NK-92 (cell line): ENCODE data around the gene DOHH.

Experiments used
- DNase-seq: peaks from one replicate; lab custom pipeline; 2025; ENCODE audit not compliant: unreplicated experiment; lab: John Stamatoyannopoulos, UW

Gene DOHH

DNA sequence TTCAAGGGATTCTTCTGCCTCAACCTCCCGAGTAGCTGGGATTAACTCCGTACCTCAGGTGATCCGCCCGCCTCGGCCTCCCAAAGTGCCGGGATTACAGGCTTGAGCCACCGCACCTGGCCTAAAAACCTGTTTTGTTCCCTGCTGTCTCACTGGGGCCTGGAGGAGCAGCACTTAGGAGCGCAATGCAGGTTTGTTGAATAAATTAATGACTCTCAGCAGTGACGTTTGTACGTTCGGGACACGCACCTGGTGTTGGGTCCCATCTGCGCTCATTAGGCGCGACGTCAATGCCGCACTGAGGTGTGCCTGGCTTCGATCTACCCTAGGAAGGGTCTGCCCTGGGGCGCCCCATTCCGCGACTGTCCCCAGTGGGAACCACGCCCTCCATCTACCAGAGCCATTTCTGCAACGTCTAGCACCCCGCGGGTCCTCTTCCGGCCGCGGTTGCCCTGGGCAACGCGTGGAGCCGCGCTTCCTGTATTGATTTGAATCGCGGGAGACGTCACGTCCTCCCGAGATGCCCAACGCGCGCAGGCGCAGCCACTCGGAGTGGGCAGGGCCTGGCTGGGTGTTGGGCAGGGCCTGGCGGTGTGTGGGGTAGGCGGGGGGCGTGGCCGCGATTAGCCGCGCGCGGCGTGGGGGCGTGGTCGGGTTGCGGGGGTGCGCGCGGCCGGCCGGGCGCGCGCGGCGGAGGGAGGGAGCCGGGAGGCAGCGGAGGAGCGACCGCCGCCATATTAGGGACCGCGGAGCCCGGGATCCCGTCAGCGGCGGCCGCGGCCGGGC, 5.3 kb upstream of the DOHH start, which contains the start of gene FZR1:
FZR1 (plus strand) TSS at position 714 of the 786 bp plus-strand sequence. CDS start 16,679 bp downstream, outside the sequence.
- DNase-seq: peak; percentile 98

DNA sequence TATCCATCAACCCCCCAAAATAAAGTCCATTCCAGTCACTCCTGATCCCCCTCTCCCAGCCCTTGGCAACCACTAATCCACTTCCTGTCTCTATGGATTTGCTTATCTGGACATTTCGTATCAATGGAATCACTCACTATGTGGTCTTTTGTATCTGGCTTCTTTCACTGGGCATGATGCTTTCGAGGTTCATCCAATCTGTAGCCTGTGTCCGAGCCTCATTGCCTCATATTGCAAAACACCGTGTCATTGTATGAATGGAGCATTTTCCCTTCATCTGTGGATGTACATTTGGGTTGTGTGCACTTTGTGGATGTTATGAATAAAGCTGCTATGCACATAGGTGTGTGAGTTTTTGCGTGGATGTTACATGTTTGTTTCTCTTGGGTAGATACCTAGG, 4.3 kb upstream of the DOHH start:
- DNase-seq: no peak

DNA sequence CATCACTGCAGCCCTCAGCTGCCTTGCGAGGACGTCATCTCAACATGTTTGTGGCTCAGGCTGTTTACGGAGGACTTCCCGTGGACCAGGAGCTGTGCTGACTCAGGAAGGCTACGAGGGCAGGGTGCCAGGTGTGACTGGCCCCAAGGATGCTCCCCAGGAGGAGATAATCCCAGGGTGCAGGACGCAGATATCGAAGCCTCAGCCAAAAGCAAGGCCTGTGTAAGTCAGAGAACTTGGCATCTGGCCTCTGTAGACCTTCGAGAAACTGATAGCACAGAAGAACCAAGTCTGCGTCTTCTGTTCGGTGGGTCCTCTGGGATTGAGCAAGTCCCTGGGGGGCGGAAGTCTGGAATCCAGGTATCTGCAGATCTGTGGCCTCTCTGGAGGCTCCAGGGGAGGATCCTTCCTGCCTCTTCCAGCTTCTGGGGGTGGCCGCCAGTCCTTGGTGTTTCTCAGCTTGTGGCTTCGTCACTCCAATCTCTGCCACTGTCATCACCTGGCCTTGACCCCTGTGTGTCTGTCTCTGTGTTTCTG, 2.6 kb upstream of the DOHH start:
- no peak for DNase-seq

DNA sequence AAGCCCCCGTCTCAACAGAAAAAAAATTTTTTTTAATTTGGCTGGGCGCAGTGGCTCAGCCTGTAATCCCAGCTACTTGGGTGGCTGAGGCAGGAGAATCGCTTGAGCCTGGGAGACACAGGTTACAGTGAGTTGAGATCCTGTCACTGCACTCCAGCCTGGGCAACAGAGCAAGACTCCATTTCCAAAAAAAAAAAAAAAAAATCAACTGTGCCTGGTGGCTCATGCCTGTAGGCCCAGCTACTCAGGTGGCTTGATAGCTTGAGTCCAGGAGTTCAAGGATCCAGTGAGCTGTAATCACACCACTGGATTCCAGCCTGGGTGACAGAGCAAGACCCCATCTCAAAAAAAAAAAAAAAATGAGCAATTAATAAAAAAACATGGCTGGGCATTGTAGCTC, 1.3 kb upstream of the DOHH start:
- no peak for DNase-seq

DNA sequence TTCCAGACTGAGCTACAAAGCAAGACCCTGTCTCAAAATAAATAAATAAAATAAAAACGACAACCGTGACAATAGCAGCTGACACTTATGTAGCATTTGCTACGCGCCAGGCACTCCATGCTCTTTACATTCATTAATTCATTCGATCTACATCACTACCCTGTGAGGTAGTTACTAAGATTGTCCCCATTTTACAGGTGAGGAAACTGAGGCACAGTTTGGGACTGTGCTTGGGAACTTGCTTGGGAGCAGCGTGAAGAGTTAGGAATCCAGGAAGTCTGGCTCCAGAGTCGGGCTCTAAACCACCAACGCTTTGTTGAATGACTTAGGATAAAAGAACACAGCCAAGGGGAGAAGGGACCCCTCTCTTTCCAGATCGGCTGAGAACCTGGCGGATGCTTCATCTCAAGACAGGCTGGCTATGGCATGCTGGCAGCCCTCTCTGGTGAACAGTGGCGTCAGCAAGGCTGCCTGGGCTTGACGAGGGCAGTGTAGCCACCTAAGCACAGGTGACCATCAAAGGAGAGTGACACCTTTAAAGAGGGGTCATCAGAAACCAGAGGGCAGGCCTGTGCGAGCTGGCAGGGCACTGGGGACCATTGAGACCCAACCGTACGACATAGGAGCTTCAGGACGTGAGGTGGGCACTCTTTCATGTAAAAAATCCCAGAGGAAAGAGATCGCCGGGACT, 591 bp downstream of the DOHH start:
- DNase-seq: no peak

DNA sequence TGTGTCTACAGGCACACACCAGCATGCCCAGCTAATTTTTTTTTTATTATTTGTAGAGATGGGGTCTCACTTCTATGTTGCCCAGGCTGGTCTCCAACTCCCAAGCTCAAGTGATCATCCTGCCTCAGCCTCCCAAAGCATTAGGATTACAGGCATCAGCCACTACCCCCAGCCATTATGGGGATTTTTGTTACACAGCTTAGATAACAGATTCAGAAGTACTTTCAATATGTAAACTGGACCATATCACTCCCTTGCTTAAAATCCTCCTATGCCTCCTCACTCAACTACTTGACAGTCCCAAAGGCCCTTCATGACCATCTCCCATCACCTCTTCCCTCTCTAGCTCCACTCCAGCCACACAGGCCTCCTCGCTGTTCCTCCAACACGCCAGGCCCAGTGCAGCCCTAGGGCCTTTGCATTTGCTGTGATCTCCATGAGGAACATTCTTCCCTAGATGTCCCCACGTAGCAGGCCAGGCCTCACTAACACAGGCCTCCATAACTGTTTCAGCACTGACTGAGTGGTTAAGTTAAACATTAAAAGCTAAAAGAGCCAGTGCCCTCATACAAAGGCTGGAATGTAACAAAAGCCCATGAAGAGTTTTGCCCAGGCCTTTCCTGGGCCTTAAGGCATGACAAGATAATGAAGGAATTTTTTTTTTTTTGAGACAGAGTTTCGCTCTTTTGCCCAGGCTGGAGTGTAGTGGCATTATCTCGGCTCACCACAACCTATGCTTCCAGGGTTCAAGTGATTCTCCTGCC, 2.5 kb downstream of the DOHH start:
- DNase-seq: no peak

DNA sequence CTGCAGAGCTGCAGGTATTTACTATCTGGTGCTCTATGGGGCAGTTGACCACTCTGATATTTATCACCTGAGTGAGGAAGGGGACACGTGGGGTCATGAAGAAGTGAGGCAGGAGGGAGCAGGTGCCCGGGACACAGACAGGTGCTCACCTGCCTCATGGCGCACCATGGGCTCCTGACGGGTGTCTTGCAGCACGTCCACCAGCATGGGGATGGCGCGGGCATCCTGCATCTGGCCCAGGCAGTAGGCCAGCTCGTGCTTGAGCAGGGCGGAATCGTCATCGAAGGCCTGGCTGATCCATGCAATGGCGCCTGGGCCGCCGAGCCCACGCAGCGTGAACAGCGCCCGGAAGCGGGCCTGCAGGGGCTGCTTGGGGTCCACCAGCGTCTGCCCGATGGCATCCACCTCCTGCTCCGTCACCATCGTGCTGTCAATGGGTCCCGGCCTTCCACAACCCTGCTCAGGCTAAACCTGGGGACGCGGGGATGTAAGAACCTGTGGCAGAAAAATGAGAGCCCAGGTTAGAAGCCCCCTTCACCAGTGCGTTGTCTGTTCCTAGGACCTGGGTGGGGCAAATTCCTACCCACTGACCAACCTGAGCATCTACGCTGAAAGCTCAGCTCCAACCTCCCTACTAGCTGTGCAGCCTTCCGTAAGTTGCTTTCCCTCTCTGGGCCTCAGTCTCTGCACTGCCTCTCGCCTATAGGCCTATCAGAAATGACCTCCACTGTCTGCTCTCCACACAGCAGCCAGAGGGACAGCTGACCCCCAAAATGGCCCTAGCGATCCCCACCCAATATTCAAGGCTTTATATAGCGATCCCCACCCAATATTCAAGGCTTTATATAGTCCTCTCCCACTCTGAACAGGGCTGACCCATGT, 3.8 kb downstream of the DOHH start:
- DNase-seq: no peak

DNA sequence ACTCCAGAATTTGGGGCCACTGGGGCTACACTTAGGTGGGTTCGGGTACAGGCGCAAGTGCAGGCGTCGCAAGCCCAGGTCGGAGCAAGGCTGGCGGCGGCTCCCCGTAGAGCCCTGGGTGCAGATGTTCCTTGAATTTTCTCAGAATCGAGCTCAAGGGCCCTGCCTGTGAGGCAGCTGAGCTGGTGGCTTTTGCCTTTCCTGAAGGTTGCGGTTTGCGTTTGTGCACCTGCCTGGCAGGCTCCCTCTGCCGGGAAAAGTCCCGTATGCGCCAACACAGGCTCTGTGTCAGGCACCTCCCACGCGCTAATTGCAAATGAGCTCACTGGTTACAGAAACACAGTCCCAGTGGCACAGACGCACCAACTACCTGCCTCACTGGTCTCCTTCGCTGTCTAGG, 5.9 kb downstream of the DOHH start:
- no peak for DNase-seq

DNA sequence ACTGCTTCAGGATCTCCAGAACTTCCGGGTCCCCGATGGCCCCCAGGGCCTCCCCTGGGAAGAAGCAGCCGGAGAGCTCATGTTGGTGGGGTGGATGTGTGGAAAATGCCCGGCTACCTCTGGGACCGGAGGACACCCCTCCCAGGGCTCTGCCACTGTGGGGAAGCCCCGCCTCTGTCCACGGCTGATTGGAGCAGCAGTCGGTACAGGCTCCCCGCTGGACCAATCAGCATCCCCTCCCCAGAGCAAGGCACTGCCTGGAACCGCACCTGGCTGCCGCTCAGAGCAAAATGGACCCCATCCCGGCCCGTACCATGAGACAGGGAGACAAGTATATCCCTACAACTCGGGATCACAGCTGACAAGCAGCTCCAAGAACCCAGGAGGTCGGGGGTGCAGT, 6.4 kb downstream of the DOHH start:
- DNase-seq: no peak

DNA sequence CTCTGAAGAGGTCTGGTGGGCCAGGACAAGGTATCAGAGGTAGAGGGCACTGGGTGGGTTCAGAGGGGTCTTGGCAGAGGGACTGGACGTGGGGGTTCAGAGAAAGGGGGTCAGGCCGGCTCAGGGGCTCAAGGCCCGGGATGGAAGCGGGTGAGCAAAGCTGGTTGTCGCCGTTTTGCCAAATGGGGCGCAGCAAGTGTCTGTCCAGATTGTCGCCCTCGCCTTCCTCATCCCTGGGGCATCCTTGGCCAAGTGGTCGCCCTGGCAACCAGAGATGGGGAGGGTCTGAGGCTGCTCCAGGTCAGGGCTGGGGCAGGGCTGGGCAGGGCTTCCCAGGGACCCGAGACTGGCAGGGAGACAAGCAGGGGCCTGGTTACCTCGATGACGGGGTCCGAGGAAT, 6.8 kb downstream of the DOHH start:
- DNase-seq: no peak

DNA sequence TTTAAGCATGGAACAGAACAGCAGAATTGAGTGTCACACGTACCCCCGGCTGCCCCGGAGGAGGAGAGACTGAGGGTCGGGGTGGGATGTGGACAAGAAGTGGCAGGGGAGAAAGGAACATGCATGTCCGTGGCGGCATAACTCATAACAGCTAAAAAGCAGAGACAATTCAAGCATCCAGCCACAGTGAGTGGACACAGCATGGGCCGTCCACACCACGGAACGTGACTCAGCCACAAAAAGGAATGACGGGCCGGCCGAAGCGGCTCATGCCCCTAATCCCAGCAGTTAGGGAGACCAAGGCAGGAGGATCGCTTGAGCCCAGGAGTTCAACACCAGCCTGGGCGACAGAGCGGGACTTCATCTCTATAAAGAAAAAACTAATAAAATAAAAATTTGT, 7.6 kb downstream of the DOHH start:
- no peak for DNase-seq

DNA sequence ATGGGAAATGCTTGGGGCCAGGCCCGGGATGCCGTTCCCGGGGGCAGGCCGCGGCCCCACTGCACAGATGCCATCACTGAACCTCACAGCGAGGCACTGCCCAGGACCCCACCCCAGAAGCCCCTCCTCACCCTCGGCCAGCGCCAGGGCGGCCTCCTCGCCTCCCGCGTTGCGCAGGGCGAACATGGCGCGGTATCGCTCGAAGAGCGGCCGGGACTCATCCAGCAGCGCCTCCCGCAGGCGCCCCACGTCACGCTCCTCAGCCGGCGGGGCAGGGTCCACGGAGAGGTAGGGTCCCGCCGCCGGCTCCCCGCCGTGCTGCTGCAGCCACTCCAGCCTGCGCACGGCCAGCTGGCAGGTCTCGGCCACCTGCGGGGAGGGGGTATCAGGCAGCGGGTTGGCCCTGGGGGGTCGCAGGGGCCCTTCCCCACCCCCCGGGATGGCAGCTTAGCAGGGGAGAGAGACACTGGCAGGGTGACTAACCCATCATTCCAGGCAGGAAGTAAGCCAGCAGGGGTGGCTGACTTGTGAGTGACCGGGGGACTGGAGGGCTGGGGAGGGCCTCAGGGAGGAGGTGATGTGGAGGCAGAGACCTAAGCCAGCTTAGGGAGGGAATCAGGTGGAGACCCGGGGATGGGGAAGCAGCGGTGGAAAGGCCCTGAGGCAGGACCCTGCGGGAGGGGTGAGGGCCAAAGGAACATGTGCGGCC, 8.2 kb downstream of the DOHH start:
- no peak for DNase-seq

DNA sequence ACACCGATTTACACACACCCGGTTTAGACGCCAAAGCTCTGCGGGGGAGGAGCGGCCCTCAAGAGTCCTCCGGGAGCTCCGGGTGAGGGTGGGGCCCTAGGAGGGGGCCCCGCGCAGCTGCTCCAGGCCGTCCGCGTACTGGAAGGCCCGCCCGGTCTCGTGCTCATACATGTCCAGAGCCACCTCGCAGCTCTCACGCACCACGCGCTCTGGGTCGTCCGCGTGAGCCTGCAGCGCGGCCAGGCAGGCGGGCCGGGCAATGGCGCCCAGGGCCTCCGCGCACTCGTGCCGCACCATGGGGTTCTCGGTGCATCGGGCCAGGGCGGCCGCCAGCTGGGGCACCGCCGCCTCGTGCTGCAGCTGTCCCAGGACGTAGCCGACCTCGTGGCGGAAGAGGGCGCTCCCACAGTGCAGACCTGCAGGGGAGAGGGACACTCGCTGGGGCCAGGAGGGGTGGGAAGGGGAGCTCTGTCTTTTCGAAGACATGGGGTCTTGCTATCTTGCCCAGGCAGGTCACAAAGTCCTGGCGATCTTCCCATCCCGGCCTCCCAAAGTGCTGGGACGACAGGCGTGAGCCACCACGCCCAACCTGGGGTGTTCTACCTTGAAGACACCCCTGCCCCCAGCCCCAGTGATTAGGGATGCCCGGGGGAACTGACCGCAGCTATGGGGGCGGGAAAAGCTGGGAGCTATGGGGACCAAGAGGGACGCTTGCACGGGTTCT, 8.9 kb downstream of the DOHH start:
- no peak for DNase-seq

DNA sequence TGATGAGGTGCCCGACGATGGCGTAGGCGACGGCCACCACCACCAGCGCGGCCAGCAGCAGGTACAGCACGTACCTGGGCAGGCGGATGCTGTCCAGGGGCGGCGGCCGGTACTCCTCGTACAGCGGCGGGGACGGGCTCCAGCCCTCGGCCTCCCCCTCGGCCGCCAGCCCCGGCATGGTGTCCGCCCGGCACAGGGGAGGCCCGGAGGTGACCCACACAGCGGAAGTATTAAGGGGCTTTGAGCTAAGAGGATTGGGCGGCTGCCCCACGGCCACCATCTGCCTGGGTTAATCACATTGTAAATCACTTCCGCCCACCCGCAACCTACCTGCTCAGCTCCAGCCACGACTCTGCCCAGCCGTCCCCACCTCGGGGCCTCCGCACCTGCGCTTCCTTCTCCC, 17.2 kb downstream of the DOHH start, which contains the start of gene SMIM44:
SMIM44 (minus strand) TSS at position 216 of the 403 bp plus-strand sequence; CDS start at position 178, 38 bp downstream.
- no peak for DNase-seq

DNA sequence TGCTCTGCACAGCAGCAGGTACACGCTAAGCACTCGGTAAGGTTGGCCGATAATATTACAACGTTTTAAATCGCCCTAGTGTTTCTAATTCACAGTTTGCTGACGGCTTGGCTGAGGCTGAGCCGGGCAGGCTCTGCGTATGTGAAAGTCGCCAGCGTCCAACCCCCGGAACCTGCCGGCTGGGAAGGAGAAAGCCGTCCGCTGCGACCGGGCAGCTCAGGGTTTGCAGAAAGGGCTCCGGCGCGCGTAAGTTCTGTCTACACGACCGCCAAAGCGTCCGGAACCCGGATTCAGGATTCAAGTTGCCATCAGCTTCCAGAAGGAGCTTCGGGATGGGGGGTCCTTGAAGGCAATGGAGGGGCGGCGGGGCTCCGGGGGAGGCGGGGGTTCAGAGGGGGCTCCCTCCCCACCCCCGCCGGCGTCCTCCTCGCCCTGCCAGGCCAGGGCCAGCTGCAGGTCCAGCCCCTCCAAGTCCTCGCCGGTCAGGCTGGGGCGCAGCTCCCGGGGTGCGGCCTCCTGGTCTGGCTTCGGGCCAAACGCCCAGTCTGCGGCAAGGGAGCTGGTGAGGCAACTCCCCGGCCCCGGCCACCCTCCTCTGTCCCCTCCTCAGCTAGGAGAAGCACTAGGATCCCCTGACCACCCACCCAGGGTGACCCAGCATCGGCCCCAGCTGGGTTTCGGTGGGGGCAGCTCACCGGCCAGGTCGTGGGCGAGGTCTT, 17.8 kb downstream of the DOHH start:
- DNase-seq: no peak

DNA sequence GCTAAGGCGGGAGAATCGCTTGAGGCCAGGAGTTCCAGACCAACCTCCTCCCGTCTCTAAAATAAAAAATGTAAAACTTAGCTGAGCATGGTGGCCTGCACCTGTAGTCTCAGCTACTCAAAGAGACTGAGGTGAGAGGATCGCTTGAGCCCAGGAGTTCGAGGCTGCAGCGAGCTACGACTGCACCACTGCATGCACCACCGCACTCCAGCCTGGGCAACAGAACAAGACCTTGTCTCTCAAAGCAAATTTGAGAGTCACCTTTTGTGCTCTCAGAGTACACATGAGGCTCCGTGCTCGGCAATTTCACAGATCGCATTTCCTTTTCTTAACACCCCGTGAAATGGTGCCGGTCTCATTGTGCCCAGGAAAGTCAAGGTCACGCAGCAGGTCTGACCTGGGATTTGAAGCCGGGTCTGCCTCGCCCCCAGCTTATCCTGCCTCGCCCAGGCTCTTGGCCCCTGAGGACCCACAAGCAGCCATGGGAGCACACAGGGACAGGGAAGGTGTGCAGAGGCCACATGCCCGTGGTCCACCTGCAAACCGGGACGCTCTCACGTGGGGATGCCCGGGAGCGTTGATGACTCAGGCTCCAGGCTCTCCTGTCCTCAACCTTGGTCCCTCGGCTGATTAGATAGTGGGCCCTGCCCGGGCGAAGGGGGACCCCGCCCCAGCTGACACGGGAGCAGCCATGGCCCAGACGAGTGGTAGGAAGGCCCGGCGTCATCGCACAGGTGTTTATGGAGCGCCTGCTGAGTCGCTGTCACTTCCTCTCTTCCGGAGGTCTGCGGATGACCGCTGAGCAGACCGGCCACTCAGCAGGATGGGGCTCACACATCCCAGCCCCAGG, 19.0 kb downstream of the DOHH start:
- no peak for DNase-seq

DNA sequence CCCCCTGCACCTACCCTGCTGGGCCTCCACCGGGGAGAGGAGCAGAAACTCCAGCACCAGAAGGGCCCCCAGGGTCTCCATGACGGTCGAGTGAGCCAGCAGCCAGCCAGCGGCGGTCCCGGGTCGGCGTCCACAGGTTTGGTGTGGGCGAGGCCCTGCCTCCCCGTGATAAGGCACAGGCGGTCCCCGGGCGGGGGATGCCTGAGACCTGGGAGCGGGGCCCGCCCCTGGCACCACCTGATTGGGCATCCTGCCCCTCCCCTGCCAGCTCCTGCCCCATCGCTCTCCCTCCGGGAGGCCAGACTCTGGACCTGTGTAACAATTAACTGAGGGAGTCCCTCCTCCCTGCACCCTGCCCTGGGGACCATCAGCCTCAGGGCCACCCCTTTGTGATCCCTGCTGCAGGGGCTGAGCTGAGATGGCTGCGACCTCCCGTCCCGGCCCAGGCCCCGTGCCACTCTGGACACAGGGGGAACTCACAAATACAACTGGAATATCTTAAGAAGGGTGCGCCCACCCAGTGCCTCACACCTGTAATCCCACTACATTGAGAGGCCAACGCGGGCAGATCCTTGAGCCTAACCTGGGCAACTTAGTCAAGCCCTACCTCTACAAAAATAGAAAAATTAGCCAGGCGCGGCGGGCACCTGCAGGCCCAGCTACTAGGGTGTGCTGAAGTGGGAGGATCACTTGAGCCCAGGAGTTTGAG, 19.9 kb downstream of the DOHH start, which contains the start of gene SMIM24:
SMIM24 (minus strand) TSS at position 143 of the 709 bp plus-strand sequence; CDS start at position 81, 62 bp downstream.
- DNase-seq: no peak
